ENCODE results near the gene PAQR5.

DNA sequence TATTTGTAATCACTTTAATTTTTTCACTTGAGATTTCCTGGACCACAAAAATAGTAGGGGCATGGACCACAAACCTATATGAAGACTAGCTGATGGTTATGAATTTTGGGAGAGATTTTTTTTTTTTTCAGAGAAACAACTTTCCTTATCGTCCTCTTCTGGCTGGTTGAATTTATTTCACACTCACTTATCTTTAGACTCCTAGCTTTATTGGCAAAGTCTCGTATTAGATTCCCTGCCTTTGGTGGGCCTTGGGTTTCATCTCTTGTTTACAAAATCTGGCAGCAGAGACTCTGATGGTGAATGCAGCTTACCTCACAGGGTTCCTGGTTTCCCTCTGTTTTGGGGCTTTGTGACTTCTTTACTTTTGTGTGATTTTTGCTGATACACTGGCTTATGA lies 70.9 kb downstream of the PAQR5 start:
- TF ChIP-seq, protein P1, sequence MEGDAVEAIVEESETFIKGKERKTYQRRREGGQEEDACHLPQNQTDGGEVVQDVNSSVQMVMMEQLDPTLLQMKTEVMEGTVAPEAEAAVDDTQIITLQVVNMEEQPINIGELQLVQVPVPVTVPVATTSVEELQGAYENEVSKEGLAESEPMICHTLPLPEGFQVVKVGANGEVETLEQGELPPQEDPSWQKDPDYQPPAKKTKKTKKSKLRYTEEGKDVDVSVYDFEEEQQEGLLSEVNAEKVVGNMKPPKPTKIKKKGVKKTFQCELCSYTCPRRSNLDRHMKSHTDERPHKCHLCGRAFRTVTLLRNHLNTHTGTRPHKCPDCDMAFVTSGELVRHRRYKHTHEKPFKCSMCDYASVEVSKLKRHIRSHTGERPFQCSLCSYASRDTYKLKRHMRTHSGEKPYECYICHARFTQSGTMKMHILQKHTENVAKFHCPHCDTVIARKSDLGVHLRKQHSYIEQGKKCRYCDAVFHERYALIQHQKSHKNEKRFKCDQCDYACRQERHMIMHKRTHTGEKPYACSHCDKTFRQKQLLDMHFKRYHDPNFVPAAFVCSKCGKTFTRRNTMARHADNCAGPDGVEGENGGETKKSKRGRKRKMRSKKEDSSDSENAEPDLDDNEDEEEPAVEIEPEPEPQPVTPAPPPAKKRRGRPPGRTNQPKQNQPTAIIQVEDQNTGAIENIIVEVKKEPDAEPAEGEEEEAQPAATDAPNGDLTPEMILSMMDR (IDR thresholded peaks at IDR 0.05) = no peak
- no peak for TF ChIP-seq POLR2A (IDR thresholded peaks at IDR 0.05)

Data from right lobe of liver (tissue), 4 donors.